ENCODE data around the gene SNAPC5.

SNAPC5 gene

GRCh38 chr15:66481107-66481856, 16.3 kb downstream of the SNAPC5 start:
- no peak for DNase-seq (ENCODE audit: low read depth)
- no peak overlapping the region for H3K4me3 ChIP-seq (ENCODE audit: low read depth, low read length)
- TF ChIP-seq CTCF (IDR thresholded peaks at IDR 0.05; ENCODE audit: low read depth, low read length, missing control alignments), result no peak

DNA sequence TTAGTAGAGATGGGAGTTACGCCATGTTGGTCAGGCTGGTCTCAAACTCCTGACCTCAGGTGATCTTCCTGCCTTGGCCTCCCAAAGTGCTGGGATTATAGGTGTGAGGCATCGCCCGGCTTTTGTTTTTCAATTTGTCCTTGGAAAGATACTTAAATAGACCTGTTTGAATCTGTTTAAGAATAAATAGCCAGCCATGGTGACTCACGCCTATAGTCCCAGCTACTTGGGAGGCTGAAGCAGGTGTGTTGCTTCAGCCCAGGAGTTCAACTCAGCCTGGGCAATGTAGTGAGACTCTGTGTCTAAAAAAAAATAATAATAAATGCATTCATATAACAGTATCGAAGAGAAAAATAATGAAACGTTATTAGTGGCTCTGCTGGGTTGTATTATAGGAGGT, 17.3 kb downstream of the SNAPC5 start:
- no peak overlapping the region for H3K4me3 ChIP-seq (ENCODE audit: low read depth, low read length)
- no peak for DNase-seq (ENCODE audit: low read depth)
- no peak for TF ChIP-seq CTCF (IDR thresholded peaks at IDR 0.05; ENCODE audit: low read depth, low read length, missing control alignments)

DNA sequence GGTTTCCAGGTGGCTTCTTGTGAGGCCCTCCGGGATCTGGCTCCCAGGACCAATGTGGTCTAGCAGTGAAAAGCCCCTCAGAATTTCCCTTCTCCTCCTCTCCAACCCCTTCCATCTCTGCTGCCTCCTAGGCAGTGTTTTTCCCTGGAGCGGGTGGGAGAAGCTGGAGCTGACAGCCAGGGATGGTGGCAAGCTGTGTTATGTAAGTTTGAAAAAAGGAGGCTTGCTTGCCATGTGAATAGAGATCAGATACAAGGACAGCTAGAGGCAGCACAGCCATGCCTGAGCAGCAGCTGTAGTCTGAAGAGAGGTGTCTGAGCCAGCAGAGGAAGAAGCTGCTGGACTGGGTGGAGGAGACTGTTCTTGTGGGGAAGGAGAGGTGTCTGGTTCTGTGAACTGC, 20.6 kb downstream of the SNAPC5 start:
- no peak for DNase-seq (ENCODE audit: low read depth)
- TF ChIP-seq CTCF (IDR thresholded peaks at IDR 0.05; ENCODE audit: low read depth, low read length, missing control alignments), result no peak
- H3K4me3 ChIP-seq (ENCODE audit: low read depth, low read length), result no peak overlapping the region

DNA sequence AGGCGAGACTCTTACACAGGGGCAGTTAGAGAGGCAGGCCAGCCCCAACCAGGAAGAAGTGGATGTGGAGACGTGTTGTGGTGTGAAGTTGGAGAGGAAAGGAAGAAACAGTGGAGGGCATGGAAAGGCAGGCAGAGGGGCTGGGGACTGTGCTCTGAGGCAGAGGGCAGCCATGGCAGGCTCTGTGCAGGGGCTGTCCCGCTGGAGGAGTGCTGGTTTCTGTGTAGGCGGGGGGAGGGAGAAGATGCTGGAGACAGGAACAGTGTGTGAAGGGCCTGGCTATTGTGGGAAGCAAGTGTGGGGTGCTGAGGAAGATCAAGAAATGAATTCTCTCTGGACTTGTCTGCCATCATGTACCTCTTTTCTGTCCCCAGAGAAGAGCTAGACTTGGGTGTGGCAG, 21.0 kb downstream of the SNAPC5 start:
- TF ChIP-seq CTCF (IDR thresholded peaks at IDR 0.05; ENCODE audit: low read depth, low read length, missing control alignments), result no peak
- H3K4me3 ChIP-seq (ENCODE audit: low read depth, low read length), result no peak overlapping the region
- DNase-seq (ENCODE audit: low read depth), result no peak

DNA sequence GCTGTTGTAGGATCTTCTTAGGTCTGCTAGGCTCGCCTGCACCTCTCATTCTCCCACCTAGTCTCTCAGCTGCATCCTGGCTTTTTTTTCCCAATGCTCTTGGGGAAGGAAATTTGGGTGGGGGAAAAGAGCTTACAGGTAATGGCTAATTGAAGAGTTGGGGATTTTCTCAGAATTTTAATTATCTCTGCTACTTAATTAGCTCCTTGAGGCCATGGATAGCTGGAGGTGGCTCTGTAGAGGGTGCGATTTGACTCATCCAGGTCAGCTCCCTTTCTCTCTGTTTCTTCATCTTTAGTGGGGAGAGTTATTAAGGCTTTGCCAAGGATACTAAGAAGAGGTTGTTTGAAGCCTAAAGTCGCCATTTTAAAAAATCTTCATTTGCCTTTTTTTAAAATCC, 22.6 kb downstream of the SNAPC5 start:
- H3K4me3 ChIP-seq (ENCODE audit: low read depth, low read length), result no peak overlapping the region
- TF ChIP-seq CTCF (IDR thresholded peaks at IDR 0.05; ENCODE audit: low read depth, low read length, missing control alignments), result no peak
- no peak for DNase-seq (ENCODE audit: low read depth)

- no peak for TF ChIP-seq CTCF (IDR thresholded peaks at IDR 0.05; ENCODE audit: low read depth, low read length, missing control alignments)
- DNase-seq (ENCODE audit: low read depth), result no peak
- no peak overlapping the region for H3K4me3 ChIP-seq (ENCODE audit: low read depth, low read length)
These were observed 23.4 kb downstream of the SNAPC5 start for GRCh38 chr15:66474135-66474534.

All from GM12864 (cell line).